GM21515 (cell line): ENCODE measurements around the gene DET1.
"Not testable (repeated sequence)": the region's sequence is repeated elsewhere in the genome, so short reads cannot be mapped to it uniquely, and the experiment has no call there.

ENCODE experiments used
- ATAC-seq: cut with Tn5 transposase; IDR thresholded peaks from one replicate; pipeline ENCODE4 v1.9.1; 2021; ENCODE audit not compliant: unreplicated experiment

DET1 gene

GRCh38 chr15:88498996-88499395, 47.5 kb downstream of the DET1 start:
- no peak for ATAC-seq

GRCh38 chr15:88497109-88497765, 49.2 kb downstream of the DET1 start:
- ATAC-seq: no peak

DNA sequence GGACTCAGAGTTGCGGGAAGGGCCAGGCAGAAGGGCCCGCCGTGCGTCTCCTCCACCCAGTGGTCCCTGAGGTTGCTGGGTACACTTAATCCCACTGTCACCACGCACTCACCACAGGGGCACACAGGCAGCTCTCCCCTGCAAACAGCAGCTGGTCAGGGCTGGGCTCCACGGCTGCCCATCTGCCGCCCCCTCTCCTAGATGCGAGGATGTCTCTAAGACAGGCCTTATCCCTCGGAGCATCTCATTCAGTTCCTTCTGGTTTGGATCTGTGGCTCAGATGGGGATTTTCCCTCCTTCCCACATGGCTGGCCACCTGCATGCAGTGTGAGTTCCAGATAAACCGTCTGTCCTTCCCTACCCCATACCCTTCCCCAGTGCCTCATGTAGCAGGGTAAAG, 52.6 kb downstream of the DET1 start:
- ATAC-seq: no peak

- no peak for ATAC-seq
Measured at GRCh38 chr15:88491158-88491557, 55.3 kb downstream of the DET1 start.

GRCh38 chr15:88490036-88490435, 56.4 kb downstream of the DET1 start:
- ATAC-seq: no peak

DNA sequence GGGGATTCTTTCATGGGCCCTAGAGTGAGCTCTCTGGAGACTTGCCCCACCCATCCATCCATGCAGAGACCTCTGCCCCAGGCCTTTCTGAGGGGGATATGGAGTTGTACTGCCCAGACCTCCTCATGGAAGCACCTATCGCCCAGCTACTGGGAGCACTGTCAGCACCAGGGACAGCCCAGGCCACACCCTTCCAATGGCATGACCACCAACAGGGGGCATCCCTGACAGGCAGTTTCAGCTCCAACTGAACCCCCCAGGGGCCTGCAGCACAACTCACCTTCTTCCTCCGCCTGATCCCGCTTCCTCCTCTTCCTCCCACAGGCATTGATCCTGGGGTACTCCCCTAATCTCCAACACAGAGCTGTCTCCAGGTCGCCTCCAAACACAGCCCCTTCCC, 57.2 kb downstream of the DET1 start:
- ATAC-seq: no peak

DNA sequence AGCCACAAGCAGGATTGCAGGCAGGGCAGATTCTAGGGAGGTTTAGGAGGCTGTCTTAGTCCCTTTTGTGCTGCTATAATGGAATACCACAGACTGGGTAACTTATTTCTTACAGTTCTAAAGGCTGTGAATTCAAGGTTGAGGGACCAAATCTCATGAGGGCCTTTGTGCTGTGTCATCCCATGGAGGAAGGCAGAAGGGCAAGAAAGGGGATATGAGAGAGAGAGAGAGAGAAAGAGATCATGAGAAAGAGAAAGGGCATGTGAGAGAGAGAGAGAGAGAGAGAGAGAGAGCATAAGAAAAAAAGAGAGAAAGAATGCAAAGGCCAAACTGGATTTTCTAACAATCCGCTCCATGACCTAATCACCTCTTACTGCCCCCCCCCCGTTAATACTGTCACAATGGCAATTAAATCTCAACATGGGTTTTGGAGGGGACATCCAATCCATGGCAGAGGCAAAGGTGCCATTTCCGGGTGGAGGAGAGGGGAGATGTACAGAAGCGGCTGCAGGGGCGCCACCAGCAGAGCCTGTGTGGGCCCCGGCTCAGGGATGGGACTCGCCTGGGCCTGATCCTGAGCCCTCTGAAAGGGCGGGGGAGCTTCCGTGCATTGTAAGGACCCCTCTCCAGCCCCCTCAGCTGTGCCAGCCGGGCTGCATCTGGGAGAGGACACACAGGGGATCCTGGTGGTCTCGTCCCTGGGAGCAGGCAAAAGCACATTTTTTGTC, 58.5 kb downstream of the DET1 start:
- ATAC-seq: no peak

- no peak for ATAC-seq
Measured at GRCh38 chr15:88487178-88487795, 59.2 kb downstream of the DET1 start.

- ATAC-seq: no peak
Measured at GRCh38 chr15:88484682-88485331, 61.7 kb downstream of the DET1 start.

DNA sequence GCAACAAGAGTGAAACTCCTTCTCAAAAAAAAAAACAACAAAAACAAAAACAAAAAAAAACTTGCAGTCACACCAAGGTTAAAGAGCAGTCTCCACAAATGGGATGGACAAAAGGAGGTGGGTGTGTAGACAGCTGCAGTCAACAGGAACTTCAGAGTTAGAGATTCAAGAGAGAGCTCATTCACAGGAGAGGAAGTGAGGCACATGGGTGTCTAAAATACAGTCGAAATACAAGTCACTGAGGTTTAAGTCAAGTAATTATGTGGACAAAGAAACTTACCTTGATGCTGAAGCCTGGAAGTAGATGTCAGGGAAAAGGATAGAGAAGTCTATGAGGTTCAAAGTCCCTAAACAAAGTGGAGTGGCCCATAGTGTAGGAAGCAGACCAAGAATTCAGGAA, 64.2 kb downstream of the DET1 start:
- ATAC-seq: no peak

- ATAC-seq: no peak
Measured at GRCh38 chr15:88480981-88481380, 65.5 kb downstream of the DET1 start.

- ATAC-seq: no peak
Measured at GRCh38 chr15:88479169-88479568, 67.3 kb downstream of the DET1 start.

DNA sequence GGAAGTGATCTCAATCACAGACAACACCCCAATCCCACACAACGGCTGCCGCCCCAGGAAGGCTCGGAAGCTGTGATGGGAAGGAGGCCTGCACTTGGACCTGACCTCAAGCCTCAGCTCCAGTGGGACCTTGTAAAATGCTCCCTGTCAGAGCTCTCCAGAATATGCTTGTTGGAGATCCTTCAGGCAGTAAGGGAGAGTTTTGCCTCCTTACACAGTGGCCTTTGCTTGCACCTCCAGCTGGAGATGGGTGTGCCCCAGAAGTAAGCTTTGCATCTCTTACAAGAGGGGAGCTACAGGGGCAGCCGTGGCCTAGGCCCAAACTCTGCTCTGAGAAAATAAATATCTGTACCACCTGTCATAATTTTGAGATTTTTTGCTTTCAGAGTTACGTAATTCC, 68.6 kb downstream of the DET1 start:
- no peak for ATAC-seq

DNA sequence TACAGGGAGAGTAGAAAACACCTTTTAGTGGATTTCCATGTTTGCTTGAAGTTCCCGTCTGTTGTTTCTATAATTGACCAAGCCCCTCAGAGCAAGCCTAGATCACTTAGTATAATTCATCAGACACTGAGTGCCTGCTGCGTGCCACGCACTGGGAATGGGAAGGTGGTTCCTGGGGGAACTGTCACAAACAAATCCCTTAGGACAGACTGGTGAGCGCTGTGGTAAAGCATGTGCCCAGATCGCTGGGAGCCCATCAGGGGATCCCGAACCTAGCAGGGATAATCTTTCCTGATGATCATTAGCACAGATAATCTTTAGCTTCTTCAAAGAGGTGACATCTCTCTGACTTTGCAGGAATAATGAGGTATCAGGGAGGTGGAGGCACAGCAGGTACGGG, 69.4 kb downstream of the DET1 start:
- ATAC-seq: no peak

- no peak for ATAC-seq
Measured at GRCh38 chr15:88476635-88477060, 69.8 kb downstream of the DET1 start.

- not testable (repeated sequence) for ATAC-seq
Measured at GRCh38 chr15:88473661-88474293, 72.7 kb downstream of the DET1 start.

- ATAC-seq: no peak
Measured at GRCh38 chr15:88472225-88472624, 74.3 kb downstream of the DET1 start.

- no peak for ATAC-seq
Measured at GRCh38 chr15:88470625-88471372, 75.7 kb downstream of the DET1 start.

DNA sequence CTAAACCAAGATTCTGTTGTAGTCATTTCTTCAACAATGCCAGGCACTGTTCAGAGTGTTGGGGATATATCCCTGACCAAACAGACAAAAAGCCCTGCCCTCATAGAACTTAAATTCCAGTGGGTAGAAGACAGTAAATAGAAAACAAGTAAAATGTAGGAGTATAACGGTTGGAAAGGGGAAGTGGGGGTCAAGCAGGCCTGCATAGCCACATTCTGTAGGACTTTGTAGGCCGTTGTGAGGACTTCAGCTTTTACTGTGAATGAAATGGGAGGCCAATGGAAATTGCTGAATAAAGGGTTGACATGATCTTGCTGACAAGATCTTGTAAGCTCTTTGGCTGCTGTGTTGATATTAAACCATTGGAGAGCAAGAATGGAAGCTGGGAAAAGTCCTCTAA, 77.2 kb downstream of the DET1 start:
- no peak for ATAC-seq

DNA sequence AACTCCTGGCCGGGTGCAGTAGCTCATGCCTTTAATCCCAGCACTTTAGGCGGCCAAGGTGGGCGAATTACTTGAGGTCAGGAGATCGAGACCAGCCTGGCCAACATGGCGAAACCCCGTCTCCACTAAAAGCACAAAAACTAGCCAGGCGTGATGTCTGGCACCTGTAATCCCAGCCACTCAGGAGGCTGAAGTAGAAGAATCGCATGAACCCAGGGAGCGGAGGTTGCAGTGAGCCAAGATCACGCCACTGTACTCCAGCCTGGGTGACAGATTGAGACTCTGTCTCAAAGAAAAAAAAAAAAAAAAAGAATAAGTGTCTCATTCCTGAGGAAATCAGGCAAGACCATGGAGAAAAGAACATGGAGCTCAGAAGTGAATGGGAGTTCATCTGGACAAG, 77.8 kb downstream of the DET1 start:
- ATAC-seq: not testable (repeated sequence)
